ENCODE results near the gene PLXNB3.

- no peak for TF ChIP-seq CTCF (conservative IDR thresholded peaks at IDR 0.05 in 1 of 2, IDR thresholded peaks at IDR 0.05 in 1 of 2; ENCODE audit: low read depth in 1 of 2, low read length in 2 of 2)
- no peak for TF ChIP-seq EZH2 (IDR thresholded peaks at IDR 0.05; ENCODE audit: low read length, missing control alignments)
Observed at GRCh38 chrX:153719238-153719637, 44.8 kb upstream of the PLXNB3 start.

Data from fibroblast of lung (primary cell).